IPS-NIHi11 (cell line): ENCODE measurements around the gene CLASRP.
"Not testable (repeated sequence)": the region's sequence is repeated elsewhere in the genome, so short reads cannot be mapped to it uniquely, and the experiment has no call there.

Source experiments
- DNase-seq: peaks from one replicate; pipeline ENCODE4 v3.0.0; 2012; ENCODE audit warnings: mixed read lengths, low spot score

Gene CLASRP

DNA sequence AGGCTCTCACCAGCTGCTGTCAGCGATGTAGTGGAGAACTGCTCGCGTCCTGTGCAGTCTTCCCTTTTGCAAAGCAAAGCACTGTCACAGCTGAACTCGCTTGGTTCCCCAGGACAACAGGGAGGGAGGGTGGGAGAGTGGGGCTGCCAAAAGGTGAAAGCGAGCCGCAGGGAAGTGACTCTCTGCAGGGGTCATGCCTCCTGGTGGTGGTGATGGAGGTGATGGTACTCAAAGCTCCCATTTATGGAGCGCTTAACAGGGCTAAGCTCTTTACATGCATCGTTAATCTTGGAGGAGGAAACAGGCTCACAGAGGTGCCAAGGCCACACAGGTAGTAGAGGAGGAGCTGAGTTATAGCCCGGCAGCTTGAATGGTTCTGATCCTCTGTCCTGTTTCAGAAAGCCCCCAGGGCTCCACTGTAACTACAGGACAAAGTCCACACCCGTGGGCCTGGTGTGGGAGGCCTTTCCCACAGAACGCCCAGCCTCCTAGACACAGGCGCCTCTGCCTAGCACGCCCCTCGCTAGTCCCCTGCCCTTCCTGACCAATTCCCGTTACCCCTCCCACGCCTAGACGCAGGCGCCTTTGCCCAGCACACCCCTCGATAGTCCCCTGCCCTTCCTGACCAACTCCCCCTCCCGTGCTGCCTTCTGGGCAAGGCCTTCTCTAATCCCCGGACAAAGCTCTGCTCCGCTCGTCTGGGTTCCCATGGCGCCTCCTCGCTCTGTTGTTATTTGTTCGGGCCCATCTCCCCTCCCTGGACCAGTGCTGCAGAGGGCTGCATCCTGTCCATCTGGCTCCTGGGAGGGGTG lies 64.9 kb downstream of the CLASRP start:
- DNase-seq = no peak

DNA sequence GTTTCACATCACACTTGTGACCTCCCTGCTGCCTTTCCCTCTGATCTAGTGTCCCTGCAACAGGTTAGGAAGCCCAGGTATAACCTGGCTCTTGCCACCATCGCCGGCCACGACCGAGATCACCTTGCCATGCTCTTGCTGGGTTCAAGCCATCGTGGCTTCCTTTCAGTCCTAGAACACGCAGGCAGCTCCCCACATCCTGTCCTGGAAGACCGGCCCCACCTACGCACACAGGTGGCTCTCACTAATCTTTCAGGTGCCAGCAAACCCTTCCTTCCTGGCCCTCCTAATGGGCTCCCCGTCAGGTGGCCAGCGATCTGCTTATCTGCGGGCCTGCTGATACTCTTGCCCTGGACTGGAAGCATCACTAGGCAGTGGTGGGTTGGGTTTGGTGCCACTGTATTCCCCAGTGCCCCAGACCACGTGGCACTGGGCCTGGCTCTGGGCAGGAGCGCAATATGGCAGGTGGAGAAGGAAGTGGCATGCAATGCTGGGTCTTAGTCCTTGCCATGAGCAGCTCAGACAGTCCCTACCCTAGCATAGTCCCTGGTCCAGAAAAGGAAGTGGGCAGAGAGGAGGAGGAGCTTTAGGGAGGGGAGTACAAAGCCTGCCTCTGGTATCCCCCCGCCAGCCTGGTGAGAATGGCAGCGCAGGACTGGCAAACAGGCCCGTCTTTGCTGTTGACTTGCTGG lies 66.0 kb downstream of the CLASRP start:
- DNase-seq = no peak

DNA sequence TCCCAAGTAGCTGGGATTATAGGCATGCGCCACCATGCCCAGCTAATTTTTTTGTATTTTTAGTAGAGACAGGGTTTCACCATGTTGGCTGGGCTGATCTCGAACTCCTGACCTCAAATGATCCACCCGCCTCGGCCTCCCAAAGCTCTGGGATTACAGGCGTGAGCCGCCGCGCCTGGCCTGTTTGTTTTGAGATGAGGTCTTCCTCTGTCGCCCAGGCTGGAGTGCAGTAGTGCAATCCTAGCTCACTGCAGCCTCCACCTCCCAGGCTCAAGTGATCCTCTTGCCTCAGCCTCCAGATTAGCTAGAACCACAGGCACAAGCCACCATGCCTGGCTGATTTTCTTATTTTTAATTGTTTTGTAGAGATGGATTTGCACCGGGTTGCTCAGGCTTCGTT lies 67.5 kb downstream of the CLASRP start:
- DNase-seq = not testable (repeated sequence)

DNA sequence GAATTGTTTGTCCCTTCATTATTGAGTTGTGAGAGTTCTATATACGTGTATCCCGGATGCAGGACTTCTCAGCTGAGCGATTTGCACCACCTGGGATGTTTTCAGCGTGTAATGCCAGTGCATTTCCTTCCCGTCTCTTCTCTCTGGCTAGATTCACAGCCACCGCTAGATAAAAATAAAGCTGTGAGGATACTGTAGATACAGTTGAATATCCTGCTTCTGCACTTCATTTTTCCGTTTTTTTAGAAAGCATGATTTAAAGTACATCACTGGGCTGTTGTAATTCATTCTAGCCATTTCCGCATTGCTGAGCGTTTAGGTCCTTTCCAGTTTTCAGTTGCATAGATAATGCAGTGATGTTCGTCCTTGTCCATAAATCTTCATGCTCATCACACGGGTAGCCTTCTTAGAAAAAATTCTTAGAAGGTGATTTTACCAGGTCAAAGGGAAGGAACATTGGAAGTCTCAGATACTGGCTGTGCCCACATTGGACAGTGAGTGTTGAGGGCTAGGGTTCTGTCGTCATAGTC lies 68.8 kb downstream of the CLASRP start:
- DNase-seq = no peak

DNA sequence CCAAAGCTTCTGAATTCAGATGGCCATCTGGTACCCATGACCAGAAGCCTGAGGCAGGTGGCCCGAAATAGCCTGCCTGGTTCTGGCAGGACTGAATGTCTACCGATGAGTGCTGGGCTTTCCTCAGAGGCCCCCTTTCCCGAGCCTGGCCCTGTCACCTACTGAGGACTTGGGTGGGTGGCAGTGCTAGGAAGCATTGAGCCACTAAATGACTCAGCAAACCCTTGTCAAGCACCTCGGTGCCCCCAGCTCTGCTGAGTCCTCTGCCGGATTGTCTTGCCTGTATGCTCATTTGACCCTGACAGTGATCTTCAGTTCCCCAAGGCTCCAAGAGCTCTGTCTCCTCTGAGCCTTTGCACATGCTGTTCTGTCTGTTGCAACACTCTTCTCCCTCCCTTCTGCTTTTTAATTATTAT lies 72.0 kb downstream of the CLASRP start:
- DNase-seq = no peak

DNA sequence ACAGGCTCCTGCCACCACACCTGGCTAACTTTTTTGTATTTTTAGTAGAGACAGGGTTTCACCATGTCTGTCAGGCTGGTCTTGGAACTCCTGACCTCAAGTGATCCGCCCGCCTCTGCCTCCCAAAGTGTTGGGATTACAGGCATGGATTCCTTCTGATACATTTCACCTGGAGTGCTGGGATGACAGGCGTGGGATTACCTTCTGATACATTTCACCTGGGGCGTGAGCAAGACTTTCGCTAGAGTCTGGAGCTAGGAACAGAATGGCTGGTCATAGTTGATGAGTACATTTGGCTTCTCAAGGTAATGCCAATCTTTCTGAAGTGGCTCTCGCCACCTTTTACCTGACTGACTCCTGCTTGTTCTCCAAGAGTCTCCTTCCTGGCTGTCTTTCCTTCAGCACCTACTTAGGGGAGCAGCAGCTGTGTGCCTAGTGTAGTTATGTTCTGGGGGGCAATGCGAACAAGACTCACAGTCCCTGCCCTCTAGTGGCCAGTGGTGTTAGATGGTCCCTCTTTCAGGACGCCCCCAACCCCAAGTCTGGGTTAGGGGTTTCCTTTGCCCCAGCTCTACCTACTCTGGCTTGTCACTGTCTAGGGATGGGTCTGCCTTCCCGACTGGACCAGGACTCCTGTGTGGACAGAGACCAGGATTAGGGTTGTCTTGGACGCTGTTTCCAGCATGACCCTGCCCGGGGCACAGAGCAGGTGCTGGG lies 73.4 kb downstream of the CLASRP start:
- DNase-seq = no peak

DNA sequence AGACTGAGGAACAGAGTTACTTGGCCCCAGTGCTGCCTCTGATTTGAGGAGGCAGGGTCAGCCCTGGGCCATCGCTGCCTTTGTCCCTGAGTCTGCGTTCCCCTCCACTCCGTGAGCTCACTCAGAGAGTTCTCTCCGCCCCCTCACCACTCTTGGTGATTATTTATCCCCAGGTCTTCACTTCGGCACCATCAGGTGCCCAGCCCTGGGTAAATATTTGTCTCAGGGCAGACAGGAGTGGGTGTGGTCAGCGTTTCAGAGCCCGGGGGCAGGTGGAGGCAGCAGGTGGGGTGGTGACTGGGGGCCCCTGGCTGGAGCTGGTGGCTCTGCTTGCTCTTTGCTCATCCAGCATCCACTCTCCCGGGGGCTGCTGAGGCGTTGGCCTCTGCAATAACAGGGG lies 74.8 kb downstream of the CLASRP start:
- no peak for DNase-seq

DNA sequence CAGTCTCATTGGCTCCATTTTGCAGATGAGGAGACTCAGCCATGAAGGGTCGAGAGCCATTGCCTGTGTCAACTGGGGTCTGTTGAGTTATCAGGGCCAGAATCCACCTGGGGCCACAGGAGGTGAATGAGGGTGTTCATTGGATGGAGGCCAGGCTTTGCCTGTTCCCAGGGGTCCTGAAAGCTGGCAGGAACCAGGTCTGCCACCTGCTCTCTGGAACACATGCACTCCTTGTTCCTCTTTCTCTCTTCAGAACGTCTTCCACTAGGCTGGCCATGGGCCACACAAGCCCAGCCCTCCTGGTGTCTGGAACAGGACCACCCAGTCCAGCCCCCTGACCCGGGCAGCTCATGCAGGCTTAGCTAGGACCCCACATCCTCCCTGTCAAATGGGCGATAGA lies 75.3 kb downstream of the CLASRP start:
- no peak for DNase-seq

DNA sequence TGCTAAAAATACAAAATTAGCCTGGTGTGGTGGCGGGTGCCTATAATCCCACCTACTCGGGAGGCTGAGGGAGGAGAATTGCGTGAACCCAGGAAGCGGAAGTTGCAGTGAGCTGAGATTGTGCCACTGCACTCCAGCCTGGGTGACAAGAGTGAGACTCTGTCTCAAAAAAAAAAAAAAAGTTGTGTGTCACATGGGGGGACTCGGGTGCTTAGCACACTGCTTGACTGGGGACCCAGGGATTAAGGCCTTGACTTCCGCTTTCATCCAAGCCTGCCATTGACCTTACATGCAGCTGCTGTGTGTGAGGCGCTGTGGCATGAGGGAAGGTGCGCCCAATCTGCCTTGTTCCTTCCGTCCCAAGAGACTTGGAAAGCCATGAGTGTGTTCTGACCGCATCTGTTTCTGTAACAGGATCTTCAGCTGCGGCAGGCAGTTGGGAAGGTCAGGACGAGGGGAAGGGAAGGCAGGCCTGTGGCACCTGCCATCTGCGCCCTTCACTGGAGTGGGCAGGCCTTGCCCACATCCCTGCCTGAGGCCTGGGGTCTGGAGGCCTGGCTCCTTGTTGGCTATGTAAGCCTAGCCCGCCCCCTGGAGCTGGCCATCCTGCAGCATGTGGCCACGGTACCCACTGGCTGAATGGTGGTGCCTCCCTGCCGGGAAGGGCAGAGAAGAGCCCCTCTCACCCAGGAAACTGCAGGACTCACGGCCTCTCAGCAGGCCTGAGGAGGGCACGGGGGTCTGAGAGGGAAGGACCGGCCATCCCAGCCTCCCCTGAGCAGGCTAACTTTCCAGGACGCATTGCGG lies 77.2 kb downstream of the CLASRP start:
- DNase-seq = no peak

DNA sequence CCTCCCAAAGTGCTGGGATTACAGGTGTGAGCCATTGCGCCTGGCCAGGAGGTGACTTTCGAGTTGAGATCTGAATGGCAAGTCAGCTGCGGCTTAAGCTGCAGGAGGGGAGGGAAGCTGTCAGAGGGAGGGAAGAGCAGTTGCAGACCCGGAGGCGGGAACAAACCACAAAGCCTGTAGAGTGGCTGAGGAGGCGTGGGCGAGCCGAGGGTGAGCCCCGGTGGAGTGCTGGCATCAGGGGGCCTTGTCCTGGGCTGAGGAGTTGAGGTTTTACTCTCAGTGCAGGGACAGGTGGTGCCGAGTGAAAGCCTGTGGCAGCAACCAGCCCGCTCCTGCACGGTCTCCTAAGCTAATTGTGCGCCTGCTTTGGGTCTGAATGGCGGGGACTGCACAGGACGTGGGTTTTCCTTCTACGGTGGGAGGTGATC lies 78.3 kb downstream of the CLASRP start:
- no peak for DNase-seq

DNA sequence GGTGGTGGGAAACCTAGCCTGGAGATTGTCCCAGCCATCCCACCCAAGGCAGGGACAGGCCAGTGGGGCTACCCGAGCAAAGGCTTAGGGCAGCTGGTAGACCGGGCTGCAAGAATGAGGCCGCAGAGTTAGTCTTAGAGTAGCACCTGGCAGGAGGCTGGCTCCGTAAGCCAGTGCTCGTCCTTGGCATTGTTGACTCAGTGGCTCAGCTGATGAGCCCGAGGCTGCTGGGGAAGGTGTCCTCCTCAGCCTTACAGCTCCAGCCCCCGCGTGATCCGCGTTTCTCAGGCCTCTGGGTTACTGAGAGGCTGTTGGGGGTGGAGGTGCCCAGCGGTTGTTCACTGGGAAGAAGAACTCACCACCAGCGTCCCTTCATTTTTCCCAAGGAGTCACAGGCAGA lies 78.8 kb downstream of the CLASRP start:
- no peak for DNase-seq

DNA sequence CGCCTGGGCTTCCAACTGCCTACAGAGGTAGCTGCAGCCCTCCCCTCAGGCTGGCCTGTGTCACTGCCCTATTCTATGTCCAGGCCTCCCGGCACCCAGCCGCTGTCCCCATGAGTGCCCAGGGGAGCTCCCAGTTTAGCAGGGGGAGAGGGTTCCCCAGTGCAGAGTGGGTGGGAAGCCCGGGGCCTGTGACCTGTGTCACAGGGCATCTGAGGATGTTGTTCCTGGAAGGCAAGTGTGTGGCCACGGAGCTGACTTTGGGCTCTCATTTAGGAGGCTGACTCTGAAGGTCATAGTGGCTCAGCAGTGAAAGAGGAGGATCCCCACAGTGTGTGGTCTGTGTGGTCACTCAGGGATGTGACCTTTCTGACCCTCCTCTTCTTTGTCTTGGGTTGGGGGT lies 79.3 kb downstream of the CLASRP start:
- DNase-seq = no peak

DNA sequence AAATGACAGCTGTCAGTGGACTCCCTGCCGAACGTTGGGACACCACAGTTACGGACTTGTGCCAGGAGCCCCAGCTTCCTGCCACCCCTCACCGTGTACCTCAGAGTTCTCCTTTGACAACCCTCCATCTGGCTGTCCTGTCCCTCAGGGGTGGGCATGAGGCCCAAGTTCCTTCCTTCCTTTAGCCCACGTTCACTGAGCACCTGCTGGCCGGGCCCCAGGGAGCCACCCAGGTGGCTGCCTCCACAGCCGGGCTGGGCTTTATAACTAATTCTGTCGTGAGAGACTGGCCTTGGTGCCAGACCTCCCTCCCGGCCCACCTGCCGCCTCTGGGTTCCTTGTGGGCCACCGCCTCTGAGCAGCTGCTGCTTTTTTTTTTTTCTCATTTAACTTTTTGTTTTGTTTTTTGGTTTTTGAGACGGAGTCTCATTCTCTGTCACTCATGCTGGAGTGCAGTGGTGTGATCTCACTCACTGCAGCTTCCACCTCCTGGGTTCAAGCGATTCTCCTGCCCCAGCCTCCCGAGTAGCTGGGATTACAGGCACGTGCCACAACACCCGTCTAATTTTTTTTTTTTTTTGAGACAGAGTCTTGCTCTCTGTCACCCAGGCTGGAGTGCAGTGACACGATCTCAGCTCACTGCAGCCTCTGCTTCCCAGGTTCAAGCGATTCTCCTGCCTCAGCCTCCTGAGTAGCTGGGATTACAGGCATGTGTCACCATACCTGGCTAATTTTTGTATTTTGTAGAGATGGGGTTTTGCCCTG lies 79.9 kb downstream of the CLASRP start:
- DNase-seq = not testable (repeated sequence)

DNA sequence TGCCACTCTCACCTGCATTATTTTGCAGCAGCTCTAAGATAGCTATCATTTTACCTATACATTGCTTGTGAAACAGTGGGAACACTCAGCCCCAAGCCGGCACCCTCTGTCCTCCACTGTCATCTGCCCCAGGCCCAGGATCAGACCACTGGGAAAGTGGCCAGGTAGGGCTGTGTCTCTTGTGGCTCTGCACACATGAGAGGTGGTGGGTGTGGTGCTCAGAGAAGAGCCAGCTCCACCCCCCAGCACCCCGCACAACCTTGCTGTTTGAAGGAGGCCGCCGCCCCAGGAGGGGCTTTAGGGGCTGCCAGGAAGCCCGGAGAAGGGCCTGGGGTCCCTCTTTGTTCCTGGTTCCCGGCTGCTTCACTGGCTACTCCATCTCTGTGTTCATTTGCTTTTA lies 80.7 kb downstream of the CLASRP start:
- DNase-seq = no peak
